DMS114 treated with DMSO at 0.1 percent for 48 hours (cell line): ENCODE data around the gene HRC.
"Not testable (repeated sequence)": the region's sequence is repeated elsewhere in the genome, so short reads cannot be mapped to it uniquely, and the experiment has no call there.

Source experiments
- DNase-seq: peaks from one replicate; lab custom pipeline; 2025; ENCODE audit not compliant: unreplicated experiment; lab: John Stamatoyannopoulos, UW

The HRC gene

GRCh38 chr19:49155005-49155819 lies at the start of gene HRC:
Gene HRC (minus strand): TSS chr19:49155396. CDS start chr19:49155237, 159 bp downstream.
- no peak for DNase-seq

GRCh38 chr19:49201042-49201441 lies 45.8 kb upstream of the HRC start:
- no peak for DNase-seq

- no peak for DNase-seq
These were observed 45.2 kb upstream of the HRC start for GRCh38 chr19:49200238-49200862.

- DNase-seq: no peak
These were observed 41.5 kb upstream of the HRC start for GRCh38 chr19:49196527-49197240.

- no peak for DNase-seq
These were observed 39.2 kb upstream of the HRC start for GRCh38 chr19:49194408-49194807.

GRCh38 chr19:49193822-49194394 lies 38.7 kb upstream of the HRC start:
- no peak for DNase-seq

- no peak for DNase-seq
These were observed 35.6 kb upstream of the HRC start for GRCh38 chr19:49190781-49191180.

- DNase-seq: no peak
These were observed 34.1 kb upstream of the HRC start for GRCh38 chr19:49189259-49189658.

- DNase-seq: no peak
These were observed 33.5 kb upstream of the HRC start for GRCh38 chr19:49188626-49189200.

- no peak for DNase-seq
These were observed 30.9 kb upstream of the HRC start for GRCh38 chr19:49186108-49186507.

- DNase-seq: no peak
These were observed 27.7 kb upstream of the HRC start for GRCh38 chr19:49182848-49183375.

- DNase-seq: not testable (repeated sequence)
These were observed 27.0 kb upstream of the HRC start for GRCh38 chr19:49182010-49182847.

GRCh38 chr19:49180659-49181058 lies 25.5 kb upstream of the HRC start:
- no peak for DNase-seq

GRCh38 chr19:49173198-49173597 lies 18.0 kb upstream of the HRC start:
- no peak for DNase-seq

- DNase-seq: no peak
These were observed 13.2 kb upstream of the HRC start for GRCh38 chr19:49168421-49168820.

GRCh38 chr19:49167857-49168409 lies 12.7 kb upstream of the HRC start:
- no peak for DNase-seq

GRCh38 chr19:49165865-49166301 lies 10.7 kb upstream of the HRC start:
- DNase-seq: no peak

GRCh38 chr19:49165111-49165750 lies 10.0 kb upstream of the HRC start:
- no peak for DNase-seq

GRCh38 chr19:49161987-49162386 lies 6.8 kb upstream of the HRC start:
- no peak for DNase-seq
